Activated CD8-positive, alpha-beta memory T cell treated with anti-CD3 and anti-CD28 coated beads, Interleukin-2, amount 50 U/mL, for 48 hours (primary cell): ENCODE data around the gene P2RX7.
"Not testable (repeated sequence)": the region's sequence is repeated elsewhere in the genome, so short reads cannot be mapped to it uniquely, and the experiment has no call there.

Experiments
- DNase-seq: peaks from one replicate; pipeline ENCODE4 v3.0.0-alpha.2; 2020

P2RX7 gene

DNA sequence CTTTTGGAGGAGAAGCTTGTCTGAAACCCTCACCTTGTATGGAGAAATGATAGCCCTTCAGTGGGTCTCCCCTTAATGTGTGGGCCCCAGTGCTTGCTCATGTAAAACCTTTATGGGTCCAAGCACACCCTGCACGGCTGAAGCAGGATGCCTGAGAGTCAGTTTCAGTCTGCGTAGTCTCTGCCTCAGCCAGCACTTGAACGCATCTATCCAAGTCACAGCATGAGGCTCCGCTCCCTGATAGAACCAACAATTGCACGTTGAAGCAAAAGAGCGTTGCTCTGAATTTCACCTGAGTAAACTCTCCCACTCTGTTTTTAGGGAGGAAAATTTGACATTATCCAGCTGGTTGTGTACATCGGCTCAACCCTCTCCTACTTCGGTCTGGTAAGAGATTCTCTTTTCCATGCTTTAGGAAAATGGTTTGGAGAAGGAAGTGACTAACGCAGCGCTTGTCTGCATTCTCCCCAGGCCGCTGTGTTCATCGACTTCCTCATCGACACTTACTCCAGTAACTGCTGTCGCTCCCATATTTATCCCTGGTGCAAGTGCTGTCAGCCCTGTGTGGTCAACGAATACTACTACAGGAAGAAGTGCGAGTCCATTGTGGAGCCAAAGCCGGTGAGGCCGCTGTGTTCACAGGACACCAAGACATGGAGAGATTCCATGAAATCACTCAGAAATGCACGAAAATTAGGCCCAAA lies 44.3 kb downstream of the P2RX7 start:
- DNase-seq, result no peak

DNA sequence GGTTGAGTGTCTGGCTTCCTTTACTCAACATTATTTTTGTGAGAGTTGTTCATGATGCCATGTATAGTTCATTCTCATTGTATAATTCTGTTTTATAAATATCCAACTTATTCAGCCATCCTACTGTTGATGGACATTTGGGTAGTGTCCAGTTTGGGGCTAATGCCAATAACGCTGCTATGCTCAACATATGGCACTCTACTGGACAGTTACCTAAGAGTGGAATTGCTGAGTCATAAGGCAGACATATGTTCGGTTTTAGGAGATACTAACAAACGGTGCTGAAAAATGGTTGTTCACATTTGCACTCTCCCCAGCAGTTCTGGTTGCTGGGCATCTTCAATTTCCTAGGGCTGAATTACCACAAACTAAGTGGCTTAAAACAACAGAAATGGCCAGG lies 48.5 kb downstream of the P2RX7 start:
- no peak for DNase-seq

DNA sequence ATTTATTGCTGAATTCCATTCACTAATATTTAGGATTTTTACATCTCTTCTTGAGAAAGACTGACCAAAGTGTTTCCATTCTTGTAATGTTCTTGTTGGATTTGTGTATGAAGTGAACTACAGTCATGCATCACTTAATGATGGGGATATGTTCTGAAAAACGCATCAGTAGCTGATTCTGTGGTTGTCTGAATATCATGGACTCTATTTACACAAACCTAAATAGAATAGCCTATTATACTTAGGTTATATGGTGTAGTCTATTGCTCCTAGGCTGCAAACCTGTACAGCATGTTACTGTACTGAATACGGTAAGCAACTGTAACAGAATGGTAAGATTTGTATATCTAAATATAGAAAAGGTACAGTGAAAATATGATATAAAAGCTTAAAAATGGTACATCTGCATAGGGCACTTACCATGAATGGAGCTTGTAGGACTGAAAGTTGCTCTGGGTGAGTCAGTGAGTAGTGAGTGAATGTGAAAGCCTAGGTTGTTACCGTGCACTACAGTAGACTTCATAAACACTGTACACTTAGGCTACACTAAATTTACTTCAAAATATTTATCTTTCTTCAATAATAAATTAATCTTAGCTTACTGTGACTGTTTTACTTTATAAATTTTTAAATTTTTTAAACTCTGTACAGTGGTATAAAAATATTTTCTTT lies 49.7 kb downstream of the P2RX7 start:
- no peak for DNase-seq

DNA sequence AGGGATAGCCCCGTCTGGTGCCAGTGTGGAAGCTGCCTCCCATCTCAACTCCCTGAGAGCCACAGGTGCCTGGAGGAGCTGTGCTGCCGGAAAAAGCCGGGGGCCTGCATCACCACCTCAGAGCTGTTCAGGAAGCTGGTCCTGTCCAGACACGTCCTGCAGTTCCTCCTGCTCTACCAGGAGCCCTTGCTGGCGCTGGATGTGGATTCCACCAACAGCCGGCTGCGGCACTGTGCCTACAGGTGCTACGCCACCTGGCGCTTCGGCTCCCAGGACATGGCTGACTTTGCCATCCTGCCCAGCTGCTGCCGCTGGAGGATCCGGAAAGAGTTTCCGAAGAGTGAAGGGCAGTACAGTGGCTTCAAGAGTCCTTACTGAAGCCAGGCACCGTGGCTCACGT lies 51.7 kb downstream of the P2RX7 start:
- no peak for DNase-seq

DNA sequence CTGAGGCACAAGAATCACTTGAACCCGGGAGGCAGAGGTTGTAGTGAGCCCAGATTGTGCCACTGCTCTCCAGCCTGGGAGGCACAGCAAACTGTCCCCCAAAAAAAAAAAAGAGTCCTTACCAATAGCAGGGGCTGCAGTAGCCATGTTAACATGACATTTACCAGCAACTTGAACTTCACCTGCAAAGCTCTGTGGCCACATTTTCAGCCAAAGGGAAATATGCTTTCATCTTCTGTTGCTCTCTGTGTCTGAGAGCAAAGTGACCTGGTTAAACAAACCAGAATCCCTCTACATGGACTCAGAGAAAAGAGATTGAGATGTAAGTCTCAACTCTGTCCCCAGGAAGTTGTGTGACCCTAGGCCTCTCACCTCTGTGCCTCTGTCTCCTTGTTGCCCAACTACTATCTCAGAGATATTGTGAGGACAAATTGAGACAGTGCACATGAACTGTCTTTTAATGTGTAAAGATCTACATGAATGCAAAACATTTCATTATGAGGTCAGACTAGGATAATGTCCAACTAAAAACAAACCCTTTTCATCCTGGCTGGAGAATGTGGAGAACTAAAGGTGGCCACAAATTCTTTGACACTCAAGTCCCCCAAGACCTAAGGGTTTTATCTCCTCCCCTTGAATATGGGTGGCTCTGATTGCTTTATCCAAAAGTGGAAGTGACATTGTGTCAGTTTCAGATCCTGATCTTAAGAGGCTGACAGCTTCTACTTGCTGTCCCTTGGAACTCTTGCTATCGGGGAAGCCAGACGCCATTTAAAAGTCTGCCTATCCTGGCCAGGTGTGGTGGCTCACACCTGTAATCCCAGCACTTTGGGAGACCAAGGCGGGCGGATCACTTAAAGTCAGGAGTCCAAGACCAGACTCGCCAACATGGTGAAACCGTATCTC lies 52.6 kb downstream of the P2RX7 start:
- no peak for DNase-seq

DNA sequence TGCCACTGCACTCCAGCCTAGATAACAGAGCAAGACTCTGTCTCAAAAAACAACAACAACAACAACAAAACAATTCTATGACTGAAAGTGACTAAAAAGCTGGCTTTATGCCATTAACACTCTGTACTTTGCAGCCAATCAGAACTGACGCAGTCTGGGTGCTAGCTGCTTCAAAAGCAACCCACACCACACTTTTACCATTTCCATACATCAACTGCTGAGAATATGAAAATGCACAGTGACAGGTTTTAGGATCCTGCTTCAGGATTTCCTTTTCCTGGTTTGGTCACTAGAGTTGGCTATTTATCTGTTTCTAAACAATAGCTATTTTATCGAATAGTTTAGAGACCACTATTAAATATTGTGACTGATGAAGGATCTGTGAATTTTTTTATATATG lies 54.1 kb downstream of the P2RX7 start:
- no peak for DNase-seq

DNA sequence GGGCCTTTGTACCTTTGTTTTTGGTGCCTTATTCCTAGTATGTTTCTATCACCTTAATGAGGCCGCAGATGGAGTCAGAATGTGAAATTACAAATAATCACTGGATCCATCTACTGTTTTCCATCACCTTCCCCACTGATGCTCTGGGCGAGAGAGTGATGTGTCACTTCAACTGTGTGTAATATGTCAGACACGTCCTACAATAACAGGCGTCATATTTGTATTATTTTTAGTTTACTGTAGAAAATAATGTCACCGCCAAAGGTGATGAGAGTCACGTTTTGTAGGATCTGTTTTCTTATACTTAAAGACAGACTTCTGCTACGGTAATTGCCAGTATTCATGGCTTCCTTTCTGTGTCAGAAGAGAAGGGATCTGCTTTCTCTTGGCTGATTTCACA lies 54.8 kb downstream of the P2RX7 start:
- DNase-seq, result no peak

DNA sequence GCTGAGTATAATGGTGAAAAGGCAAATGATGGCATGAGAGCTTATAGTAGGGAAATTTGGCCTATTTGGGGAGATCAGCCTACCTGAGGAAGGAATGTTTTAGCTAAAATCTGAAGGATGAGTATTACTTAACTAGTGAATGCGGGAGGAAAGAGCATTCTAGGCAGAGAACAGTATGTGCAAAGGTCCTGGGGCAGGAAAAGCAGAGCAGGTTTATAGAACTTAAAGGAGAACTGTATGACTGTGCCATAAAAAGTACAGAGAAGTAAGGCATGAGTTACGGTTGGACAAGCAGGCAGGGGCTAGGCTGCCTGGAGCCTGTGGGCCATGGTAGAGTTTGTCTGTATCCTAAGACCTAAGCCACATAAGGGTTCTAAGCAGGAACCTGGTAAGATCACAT lies 55.6 kb downstream of the P2RX7 start:
- DNase-seq, result no peak

DNA sequence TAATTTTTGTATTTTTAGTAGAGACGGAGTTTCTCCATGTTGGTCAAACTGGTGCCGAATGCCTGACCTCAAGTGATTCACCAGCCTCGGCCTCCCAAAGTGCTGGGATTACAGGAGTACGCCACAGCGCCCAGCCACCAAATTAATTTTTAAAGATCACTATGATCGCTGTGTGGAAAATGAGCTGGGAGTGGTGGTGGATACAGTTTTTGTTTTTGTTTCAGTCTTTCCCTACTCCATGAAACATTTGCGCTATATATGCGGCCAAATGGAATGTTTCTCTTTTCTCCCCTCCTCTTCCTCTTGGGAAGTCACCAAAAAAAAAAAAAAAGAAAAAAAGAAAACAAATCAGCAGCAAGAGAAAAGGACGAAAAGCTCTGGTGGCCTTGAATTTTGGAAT lies 56.5 kb downstream of the P2RX7 start:
- no peak for DNase-seq

DNA sequence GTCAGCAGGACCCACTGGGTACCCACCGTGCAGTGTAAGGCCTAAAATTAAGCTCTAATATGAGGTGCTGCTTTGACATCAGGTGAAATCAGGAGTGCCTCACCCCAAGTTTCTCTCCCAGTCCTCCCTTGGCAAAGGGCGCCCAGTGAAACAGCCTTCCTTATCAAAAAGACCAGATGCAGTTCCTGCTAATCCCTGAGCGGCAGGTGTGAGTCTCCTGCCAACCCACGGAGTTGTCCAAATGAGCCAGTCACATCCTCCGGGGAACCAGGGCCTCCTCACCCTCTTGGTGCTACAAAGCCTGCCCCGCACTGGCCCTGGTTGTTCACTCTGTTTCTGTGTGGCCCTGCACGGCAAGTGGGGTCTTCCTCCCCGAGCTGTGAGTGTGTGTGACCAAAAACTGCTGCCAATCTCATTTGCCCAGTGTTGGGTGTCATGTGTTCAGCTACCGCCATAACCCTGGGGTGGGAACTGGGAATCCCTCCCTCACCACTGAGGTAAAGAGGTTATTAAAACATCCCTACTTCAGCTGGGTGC lies 57.0 kb downstream of the P2RX7 start:
- DNase-seq, result no peak

DNA sequence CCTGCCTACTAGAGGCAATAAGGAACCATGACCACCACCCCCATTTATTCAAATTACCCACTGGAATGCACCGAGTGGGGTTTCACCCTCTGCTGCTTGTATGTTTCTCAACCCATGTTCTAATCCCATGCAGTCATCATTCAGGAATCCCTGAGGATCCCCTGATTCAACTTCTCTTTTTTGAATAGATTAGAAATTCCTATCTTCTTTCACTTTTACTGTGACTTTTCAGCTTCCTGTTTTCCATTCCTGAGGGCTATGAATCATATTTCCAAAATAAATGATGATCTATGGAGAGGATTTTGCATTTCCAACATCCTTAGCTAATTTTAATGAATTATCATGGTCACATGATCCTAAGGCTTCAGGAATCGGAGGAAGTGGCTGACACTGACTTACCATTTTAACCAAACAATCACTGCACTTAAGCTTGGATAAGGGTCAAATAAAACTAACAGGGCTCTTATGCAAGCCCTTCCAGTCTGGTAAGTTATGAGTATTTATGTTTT lies 57.9 kb downstream of the P2RX7 start:
- no peak for DNase-seq

DNA sequence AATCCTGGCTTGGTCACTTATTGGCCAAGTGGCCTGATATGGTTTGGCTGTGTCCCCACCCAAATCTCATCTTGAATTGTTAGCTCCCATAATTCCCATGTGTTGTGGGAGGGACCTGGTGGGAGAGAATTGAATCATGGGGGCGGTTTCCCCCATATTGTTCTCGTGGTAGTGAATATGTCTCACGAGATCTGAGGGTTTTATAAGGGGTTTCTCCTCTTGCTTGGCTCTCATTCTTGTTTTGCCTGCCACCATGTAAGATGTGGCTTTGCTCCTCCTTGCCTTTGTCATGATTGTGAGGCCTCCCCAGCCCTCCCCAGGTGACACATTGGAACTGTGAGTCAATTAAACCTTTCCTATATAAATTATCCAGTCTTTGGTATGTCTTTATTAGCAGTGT lies 58.5 kb downstream of the P2RX7 start:
- no peak for DNase-seq

DNA sequence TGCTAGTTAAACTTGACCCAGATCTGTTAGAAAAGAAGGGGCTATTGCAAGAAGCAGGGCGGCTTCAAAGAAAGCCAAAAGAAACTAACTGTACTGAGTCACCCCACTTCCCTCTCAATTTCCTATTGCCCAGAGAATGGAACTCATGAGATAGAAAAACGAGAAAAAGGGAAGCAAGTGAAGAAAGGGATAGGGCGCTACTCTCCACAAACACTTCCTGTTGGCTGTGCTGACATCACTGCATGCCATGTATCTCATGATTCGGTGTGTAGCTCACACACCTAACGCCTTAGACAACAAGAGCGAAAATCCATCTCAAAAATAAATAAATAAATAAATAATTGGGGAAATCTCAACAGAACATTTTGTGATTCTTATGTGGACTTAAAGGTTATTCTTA lies 64.2 kb downstream of the P2RX7 start:
- DNase-seq, result no peak

DNA sequence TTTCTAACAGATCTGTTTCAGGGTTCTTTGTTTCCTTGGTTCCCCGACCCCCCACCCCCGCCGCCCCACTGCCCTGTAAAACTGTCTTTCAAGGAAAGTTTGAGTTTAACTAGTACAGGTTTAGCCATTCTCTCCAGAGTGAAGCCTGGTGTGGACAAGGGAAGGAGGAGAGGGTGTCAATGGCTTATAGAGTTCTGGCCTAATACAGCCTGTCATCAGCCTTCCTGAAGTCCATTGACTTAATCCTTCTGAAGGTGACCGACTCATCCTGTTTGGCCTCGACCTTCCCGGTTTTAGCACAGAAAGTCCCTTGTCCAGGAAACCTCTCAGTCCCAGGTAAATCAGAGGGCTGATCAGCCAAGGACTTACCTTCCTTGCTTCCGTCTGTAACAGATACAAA lies 66.3 kb downstream of the P2RX7 start:
- DNase-seq, result no peak

DNA sequence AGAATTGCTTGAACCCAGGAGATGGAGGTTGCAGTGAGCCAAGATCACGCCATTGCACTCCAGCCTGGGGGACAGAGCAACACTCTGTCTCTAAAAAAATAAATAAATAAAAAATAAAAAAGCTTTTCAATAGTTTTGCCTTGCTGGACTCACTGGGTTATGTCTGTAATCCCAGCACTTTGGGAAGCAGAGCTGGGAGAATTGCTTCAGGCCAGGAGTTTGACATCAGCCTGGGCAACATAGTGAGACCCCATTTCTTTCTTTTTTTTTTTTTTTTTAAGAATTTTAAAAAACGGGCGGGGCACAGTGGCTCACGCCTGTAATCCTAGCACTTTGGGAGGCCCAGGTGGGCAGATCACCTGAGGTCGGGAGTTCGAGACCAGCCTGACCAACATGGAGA lies 68.5 kb downstream of the P2RX7 start:
- DNase-seq, result not testable (repeated sequence)

DNA sequence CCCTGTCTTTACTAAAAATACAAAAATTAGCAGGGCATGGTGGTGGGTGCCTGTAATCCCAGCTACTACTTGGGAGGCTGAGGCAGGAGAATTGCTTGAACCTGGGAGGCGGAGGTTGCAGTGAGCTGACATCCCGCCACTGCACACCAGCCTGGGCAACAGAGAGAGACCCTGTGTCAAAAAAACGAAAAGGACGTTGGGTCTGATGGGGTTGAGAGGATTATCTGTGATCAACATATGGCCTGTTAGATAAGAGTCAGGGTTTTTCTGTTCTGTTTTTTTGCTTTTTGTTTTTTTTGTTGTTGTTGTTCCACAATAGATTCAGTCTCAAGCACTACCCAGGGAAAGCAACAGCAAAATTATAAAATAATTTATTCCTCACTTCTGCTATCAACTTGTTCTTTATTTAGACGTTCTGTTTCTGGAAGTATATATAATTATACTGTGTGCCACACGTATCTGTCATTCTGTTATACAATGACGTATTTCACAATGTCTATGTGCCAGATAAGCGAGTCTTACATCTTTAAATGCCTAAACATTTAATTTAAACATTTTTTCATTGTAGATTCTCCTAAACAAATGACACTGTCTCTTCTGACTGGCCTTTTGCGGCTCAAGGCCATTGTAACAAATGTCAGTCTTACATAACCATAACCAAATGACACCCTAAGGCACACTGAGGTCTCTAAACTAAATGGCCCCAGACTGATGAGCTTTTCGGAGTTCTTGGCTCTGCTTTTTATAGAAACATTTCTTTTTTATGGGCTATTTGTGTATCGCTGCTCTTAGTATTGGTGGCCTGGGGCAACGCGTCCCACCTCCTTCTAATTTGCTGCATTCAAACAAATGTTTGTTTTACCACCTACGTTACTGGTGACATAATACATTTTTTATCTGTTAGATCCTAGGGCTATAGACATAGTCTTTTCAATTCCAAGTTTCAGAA lies 70.0 kb downstream of the P2RX7 start:
- no peak for DNase-seq

DNA sequence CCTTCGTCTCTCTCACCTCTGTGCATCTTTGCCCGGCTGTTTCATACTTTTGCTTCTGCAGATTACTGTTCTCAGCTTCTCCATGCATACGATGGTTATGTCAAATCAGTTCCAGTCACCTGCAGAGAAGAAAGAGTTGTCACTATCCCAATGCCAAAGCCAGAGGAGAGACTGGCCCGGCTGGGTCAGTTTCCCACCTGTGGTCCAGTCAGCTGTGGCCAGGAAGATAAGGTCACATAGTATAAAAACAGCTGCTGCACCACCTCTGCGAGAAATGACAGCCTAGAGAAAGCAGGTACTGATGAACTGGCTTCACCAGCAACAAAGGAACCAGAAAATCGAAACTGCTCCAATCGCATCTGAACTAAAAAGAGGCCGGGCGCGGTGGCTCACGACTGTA lies 70.8 kb downstream of the P2RX7 start:
- DNase-seq, result no peak

DNA sequence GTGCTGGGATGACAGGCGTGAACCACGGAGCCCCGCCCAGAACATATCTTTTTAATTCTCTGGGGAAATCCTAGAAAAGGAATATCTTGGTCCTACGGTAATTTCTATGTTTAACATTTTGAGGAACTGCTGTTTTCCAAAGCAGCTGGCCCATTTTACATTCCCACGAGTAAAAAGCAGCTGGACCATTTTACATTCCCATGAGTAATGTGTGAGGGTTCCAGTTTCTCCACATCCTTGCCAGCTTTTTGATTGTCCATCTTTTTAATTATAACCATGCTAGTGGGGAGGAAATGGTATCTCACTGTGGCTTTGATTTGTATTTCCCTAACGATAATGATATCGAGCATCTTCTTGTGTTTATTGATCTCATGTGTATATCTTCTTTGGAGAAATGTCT lies 72.8 kb downstream of the P2RX7 start:
- DNase-seq, result no peak

DNA sequence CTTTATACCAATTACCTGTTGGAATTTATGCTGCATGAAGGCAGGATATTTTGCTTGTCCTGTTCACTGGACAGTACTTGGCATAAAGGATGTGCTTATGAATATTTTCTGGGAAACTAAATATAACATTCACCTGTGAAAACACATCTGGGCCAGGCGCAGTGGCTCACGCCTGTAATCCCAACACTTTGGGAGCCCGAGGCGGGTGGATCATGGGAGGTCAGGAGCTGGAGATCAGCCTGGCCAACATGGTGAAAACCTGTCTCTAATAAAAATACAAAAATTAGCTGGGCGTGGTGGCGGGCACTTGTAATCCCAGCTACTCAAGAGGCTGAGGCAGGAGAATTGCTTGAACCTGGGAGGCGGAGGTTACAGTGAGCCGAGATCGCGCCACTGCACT lies 75.9 kb downstream of the P2RX7 start:
- DNase-seq, result not testable (repeated sequence)

DNA sequence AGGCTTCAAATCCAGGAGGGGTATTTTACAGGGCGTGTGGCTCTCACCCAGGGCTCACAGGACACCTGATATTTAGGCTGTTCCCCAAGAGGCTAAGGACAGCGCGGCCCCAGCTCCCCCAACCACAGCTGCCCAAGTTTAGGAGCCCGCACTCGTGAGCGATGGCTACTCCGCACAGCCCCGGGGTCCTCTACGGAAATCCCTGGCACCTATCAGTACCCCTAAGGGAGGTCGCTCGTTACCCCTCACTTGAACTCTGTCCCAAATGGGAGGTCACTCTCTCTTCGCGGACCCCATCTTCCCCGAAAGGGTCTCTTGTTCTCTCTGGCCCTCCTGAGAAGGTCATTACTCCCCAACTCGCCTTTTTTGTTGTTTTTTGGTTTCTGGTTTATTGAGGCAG lies 76.5 kb downstream of the P2RX7 start:
- no peak for DNase-seq

DNA sequence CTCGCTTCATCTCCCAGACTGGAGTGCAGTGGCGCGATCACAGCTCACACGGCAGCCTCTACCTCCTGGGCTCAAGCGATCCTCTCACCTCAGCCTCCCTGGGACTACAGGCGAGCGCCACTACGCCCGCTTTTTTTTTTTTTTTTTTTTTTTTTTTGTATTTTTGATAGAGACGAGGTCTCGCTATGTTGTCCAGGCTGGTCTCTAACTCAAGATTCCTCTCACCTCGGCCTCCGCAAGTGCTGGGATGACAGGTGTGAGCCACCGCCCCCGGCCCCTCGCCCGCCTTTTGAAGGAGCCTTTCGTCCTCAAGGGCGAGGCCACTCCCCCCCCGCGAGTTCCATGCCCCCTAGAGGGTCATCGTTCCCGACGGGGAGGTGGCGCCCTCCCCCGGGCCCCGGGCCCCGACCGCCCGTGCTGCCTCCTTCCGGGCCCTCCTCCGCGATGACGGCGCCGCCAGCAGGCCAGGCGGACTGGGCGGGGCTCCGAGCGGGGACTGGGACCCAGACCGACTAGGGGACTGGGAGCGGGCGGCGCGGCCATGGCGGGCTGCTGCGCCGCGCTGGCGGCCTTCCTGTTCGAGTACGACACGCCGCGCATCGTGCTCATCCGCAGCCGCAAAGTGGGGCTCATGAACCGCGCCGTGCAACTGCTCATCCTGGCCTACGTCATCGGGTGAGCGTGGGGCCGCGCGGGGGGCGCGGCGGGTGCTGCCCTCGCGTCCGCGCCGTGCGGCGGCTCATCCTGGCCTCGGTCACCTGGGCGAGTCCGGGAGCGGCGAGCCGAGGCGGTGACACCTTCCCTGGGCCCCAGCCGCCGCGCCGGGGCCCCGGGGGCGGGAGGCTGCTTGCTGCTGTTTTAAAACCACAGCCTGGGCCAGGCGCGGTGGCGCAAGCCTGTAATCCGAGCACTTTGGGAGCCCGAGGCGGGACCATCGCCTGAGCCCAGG lies 77.2 kb downstream of the P2RX7 start, which contains the start of gene P2RX4:
P2RX4 (plus strand) TSS at position 506 of the 949 bp plus-strand sequence; CDS start at position 542, 36 bp downstream.
- peak; percentile 92 for DNase-seq
